Skeletal muscle tissue (tissue), 4 donors: ENCODE measurements around the gene GIMAP8. TPM values are rescaled to one million over a fixed set of nuclear protein-coding genes. Genes with fewer than 3 reads are reported as not detected.

Source experiments
- H3K27ac ChIP-seq: one replicate; pipeline ENCODE4 v1.7.0; 2013; ENCODE audit warnings: mild to moderate bottlenecking, low read depth, low read length, inconsistent platforms
- H3K27me3 ChIP-seq, 3 donors: one replicate each; pipeline ENCODE4 v1.7.0; 2013; ENCODE audit warnings: low read length in 3 of 3; ENCODE audit not compliant: control insufficient read depth in 3 of 3, insufficient read depth in 3 of 3
- H3K36me3 ChIP-seq, 3 donors: one replicate each; pipeline ENCODE4 v1.7.0; 2013; ENCODE audit warnings: low read length in 3 of 3; ENCODE audit not compliant: control insufficient read depth in 3 of 3, insufficient read depth in 3 of 3
- H3K4me1 ChIP-seq, 3 donors: one replicate each; pipeline ENCODE4 v1.7.0; 2013; ENCODE audit warnings: low read length in 3 of 3, mild to moderate bottlenecking in 3 of 3; ENCODE audit not compliant: control insufficient read depth in 3 of 3, insufficient read depth in 3 of 3
- H3K4me3 ChIP-seq, 3 donors: one replicate each; pipeline ENCODE4 v1.7.0; 2013; ENCODE audit warnings: low read length in 3 of 3
- H3K9ac ChIP-seq, 3 donors: one replicate each; pipeline ENCODE4 v1.7.0; 2013; ENCODE audit warnings: low read length in 3 of 3, mild to moderate bottlenecking in 3 of 3, moderate library complexity in 2 of 3, low read depth in 1 of 3
- H3K9me3 ChIP-seq, 3 donors: one replicate each; pipeline ENCODE4 v1.7.0; 2013; ENCODE audit warnings: low read length in 3 of 3; ENCODE audit not compliant: control insufficient read depth in 3 of 3
- total RNA-seq: library from RNA; depleted of rRNA; stranded (reverse); fragments of >200 nt; gene quantifications from one replicate; pipeline ENCODE4 v1.2.3, GENCODE V29; 2014
- donor health status: Osteomylitis.

The GIMAP8 gene
- 12.0 TPM for total RNA-seq

GRCh38 chr7:150450491-150451001 is at the start of gene GIMAP8:
Gene GIMAP8, plus strand, starts transcription at chr7:150450630. Its CDS starts 16,069 bp downstream, at chr7:150466699.
- Histone ChIP-seq H3K36me3 (no peaks in the 10 kb centered on the region), H3K27me3 (peaks cover 17 to 18% (median 18%) of the 10 kb centered on the region in 3 donors), H3K27ac (peak within 1 kb of the TSS; percentile 72), H3K4me3 (peak within 1 kb of the TSS; percentile 68 to 79 (median 74)), H3K4me1 (peaks cover 0 to 10% (median 4%) of the 10 kb centered on the region in 3 donors), H3K9me3 (peaks cover 0 to 2% (median 0%) of the 10 kb centered on the region in 3 donors), H3K9ac (peak within 1 kb of the TSS; percentile 58 to 82 (median 79))

- peaks cover 19 to 24% (median 19%) of the 10 kb centered on the region in 3 donors for H3K4me1 ChIP-seq
- H3K27me3 ChIP-seq: no peaks in the 10 kb centered on the region
- peaks cover 0 to under 1% (median 0%) of the 10 kb centered on the region in 3 donors for H3K36me3 ChIP-seq
- peak overlapping the region in 1 of 3 donors; percentile 20 for H3K9ac ChIP-seq
- H3K4me3 ChIP-seq: no peak overlapping the region
- no peaks in the 10 kb centered on the region for H3K9me3 ChIP-seq
- H3K27ac ChIP-seq: no peak overlapping the region
Observed at GRCh38 chr7:150400788-150401423, 49.5 kb upstream of the GIMAP8 start.

GRCh38 chr7:150401424-150401790 is 49.0 kb upstream of the GIMAP8 start:
- Histone ChIP-seq H3K27me3 (no peaks in the 10 kb centered on the region), H3K9me3 (no peaks in the 10 kb centered on the region), H3K4me3 (no peak overlapping the region), H3K36me3 (no peaks in the 10 kb centered on the region), H3K4me1 (peaks cover 21 to 29% (median 24%) of the 10 kb centered on the region in 3 donors), H3K27ac (no peak overlapping the region), H3K9ac (no peak overlapping the region)

- Histone ChIP-seq H3K9me3 (no peaks in the 10 kb centered on the region), H3K4me3 (no peak overlapping the region), H3K27ac (no peak overlapping the region), H3K36me3 (no peaks in the 10 kb centered on the region), H3K9ac (no peak overlapping the region), H3K4me1 (peaks cover 21 to 32% (median 28%) of the 10 kb centered on the region in 3 donors), H3K27me3 (no peaks in the 10 kb centered on the region)
Observed at GRCh38 chr7:150401861-150402631, 48.4 kb upstream of the GIMAP8 start.

GRCh38 chr7:150402671-150403321 is 47.6 kb upstream of the GIMAP8 start:
- H3K36me3 ChIP-seq: no peaks in the 10 kb centered on the region
- H3K9ac ChIP-seq: no peak overlapping the region
- H3K27ac ChIP-seq: no peak overlapping the region
- no peak overlapping the region for H3K4me3 ChIP-seq
- peaks cover 21 to 32% (median 28%) of the 10 kb centered on the region in 3 donors for H3K4me1 ChIP-seq
- no peaks in the 10 kb centered on the region for H3K27me3 ChIP-seq
- H3K9me3 ChIP-seq: no peaks in the 10 kb centered on the region

- no peaks in the 10 kb centered on the region for H3K27me3 ChIP-seq
- H3K9me3 ChIP-seq: no peaks in the 10 kb centered on the region
- H3K4me3 ChIP-seq: peak overlapping the region in 1 of 3 donors; percentile 85
- H3K9ac ChIP-seq: peak overlapping the region; percentile 50 to 97 (median 94)
- H3K27ac ChIP-seq: peak overlapping the region; percentile 82
- H3K4me1 ChIP-seq: peaks cover 17 to 28% (median 27%) of the 10 kb centered on the region in 3 donors
- H3K36me3 ChIP-seq: no peaks in the 10 kb centered on the region
Observed at GRCh38 chr7:150403376-150404171, 46.9 kb upstream of the GIMAP8 start.

GRCh38 chr7:150404172-150404804 is 46.1 kb upstream of the GIMAP8 start:
- Histone ChIP-seq H3K9ac (peak overlapping the region; percentile 94 to 97 (median 95)), H3K4me3 (peak overlapping the region; percentile 76 to 85 (median 78)), H3K36me3 (no peaks in the 10 kb centered on the region), H3K27ac (peak overlapping the region; percentile 82), H3K4me1 (peaks cover 11 to 21% (median 20%) of the 10 kb centered on the region in 3 donors), H3K9me3 (no peaks in the 10 kb centered on the region), H3K27me3 (no peaks in the 10 kb centered on the region)

GRCh38 chr7:150404805-150405583 is 45.4 kb upstream of the GIMAP8 start:
- peak overlapping the region; percentile 94 to 97 (median 95) for H3K9ac ChIP-seq
- H3K9me3 ChIP-seq: no peaks in the 10 kb centered on the region
- H3K36me3 ChIP-seq: peaks cover 0 to under 1% (median 0%) of the 10 kb centered on the region in 3 donors
- H3K4me3 ChIP-seq: peak overlapping the region; percentile 76 to 85 (median 78)
- H3K27me3 ChIP-seq: no peaks in the 10 kb centered on the region
- H3K27ac ChIP-seq: peak overlapping the region; percentile 82
- peaks cover 11 to 20% (median 20%) of the 10 kb centered on the region in 3 donors for H3K4me1 ChIP-seq
